Skeletal muscle cell (primary cell): ENCODE measurements around the gene POLDIP3.

ENCODE experiments used
- DNase-seq: peaks from one replicate; pipeline ENCODE4 v3.0.0-alpha.2; 2010; ENCODE audit warnings: low read depth
- H3K4me3 ChIP-seq: 2 replicates; pipeline ENCODE4 v1.5.1; 2011; ENCODE audit warnings: low read depth, mild to moderate bottlenecking, control low read depth, low read length, moderate library complexity

POLDIP3 gene, protein sequence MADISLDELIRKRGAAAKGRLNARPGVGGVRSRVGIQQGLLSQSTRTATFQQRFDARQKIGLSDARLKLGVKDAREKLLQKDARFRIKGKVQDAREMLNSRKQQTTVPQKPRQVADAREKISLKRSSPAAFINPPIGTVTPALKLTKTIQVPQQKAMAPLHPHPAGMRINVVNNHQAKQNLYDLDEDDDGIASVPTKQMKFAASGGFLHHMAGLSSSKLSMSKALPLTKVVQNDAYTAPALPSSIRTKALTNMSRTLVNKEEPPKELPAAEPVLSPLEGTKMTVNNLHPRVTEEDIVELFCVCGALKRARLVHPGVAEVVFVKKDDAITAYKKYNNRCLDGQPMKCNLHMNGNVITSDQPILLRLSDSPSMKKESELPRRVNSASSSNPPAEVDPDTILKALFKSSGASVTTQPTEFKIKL

DNA sequence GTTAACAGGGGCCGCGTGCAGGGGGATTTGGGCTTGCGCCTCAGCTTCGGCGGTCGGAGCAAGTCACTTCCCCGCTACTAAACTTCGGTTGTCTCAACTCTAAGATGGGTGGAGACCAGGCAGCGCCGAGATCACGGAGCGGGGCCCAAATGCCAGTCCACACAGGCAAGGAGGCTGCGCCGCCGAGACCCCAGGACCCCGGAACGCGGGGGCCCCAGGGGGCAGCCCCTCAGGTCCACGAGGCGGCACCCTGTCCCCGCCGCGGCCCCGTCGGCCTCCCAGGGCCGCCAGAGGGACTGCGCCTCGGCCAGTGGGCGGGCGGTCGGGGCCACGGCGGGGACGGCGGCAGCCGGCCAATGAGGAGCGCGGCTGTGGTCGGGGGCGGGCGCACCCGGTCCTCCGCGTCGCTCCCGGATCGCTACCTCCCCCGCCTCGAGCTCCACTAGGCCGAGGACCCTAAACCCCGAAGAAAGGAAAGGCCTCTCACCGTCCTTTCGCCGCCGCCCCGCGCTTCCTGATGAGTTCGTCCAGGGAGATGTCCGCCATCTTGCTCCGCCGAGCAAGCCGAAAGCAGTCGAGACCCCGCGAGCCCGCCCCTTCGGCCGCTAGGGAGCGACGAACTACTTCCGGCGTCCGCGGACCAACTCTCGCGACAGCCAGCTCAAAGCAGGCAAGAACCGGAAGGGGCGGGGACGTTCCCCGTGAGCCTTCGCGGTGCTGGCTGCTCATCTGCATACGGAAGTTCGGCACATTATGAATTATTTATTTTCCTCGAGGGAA lies at the start of gene POLDIP3:
POLDIP3 (minus strand) TSS at position 572 of the 780 bp plus-strand sequence; CDS start at position 546, 26 bp downstream.
- DNase-seq = peak; percentile 94
- H3K4me3 ChIP-seq = peak within 1 kb of the TSS; percentile 72

DNA sequence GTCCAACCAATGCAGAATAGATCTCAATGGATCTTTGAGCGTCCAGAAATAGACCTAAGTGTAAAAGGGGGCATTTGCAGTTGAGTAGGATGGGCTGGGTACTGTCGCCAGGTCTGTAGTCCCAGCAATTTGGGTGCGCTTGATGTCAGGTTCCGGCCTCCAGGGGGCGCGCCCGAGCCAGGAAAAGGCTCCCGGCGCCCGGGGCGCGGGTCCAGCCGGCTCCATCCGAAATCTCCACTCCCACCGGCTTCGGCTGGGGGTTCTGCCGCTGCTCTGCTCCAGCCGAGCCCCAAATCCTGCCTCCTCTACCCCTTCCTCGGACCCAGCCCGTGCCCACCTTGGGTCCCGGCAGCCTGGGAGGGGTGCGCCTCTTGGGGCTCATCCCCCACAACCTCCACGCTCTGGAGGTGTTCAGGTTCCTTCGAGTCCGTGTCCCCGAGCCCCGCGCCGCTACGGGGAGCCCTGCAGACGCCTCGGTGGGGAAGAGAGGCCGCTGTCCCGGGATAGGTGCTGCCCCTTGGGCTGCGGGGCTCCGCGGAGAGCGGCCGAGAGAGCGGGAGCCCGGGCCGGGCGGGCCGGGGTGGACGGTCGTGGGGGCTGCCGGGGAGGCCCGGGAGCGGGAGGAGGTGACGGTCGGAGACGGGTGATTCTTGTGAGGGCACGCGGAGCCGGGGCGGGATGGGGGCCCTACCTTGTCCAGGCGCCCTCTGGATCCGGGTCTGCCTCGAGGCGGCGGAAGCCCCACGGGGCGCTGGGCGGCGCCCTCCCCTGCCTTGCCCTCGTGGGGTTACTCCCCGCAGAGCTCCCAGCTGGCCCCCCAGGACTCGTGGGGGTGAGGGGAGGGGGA lies 47.5 kb upstream of the POLDIP3 start:
- DNase-seq = no peak
- peak overlapping the region; percentile 61 for H3K4me3 ChIP-seq

DNA sequence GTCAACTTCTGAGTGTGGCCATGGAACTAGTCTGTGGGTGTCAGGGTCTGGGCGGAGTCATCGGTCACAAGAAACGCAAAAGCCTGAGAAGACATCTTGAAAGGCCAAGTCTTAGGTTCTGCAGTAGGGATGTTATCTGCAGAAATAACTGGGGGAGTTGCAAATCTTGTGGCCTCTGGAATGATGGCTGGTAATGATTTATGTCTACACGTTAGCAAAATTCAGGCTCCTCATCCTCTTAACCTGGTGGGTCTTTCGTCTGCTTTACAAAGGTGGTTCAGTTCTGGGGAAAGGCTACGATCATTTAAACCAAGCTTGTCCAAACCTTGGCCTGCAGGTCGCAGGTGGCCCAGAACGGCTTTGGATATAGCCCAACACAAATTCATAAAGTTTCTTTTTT lies 41.9 kb upstream of the POLDIP3 start:
- no peak for DNase-seq
- H3K4me3 ChIP-seq = no peak overlapping the region

DNA sequence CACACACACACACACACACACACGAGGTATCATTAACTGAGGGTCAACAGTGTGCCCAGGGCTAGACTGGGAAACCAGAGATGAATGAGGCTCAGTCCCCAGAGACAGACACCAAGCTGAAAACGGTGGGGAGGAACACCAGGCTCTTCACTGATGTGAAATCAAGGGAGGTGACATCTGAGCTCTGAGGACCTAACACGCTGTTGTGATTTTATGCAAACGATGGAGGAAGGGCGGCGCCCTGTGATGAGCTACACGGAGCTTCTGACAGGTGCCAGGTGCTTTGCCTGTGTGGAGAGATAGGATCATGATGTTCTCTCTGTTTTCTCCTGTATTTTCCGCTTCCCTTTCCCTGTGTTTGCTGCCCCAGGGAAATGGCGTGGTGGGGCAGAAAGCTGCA lies 41.0 kb upstream of the POLDIP3 start:
- no peak overlapping the region for H3K4me3 ChIP-seq
- no peak for DNase-seq

DNA sequence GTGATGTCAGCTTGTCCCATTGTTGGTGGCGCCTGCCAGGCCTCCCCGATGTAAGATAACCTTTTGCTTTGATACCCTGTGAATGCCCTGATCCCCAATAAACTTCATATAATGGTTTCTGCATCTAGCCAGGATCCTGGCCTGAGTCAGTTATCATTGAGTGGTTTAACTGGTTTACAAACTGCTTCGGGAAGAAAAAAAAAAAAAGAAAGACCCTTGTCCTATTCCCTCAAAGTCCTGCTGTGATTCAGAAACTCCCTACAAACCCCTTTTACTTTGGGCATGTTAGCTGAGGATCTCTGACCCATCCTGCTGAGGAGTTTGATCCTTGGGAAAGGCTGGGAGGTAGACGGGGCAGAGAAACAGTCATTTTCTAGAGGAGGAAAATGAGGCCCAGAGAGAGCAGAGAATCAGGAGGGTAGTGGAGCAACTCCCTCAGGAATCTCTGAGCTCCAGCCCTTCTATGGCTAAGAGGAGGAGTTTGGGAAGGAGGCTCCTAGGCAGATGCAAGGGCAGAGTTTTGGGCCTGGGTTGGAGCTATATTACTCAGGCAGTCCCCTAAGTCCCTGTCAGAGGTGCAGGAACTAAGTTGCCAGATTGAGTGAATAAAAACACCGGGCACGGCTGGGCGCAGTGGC lies 39.9 kb upstream of the POLDIP3 start:
- H3K4me3 ChIP-seq = no peak overlapping the region

DNA sequence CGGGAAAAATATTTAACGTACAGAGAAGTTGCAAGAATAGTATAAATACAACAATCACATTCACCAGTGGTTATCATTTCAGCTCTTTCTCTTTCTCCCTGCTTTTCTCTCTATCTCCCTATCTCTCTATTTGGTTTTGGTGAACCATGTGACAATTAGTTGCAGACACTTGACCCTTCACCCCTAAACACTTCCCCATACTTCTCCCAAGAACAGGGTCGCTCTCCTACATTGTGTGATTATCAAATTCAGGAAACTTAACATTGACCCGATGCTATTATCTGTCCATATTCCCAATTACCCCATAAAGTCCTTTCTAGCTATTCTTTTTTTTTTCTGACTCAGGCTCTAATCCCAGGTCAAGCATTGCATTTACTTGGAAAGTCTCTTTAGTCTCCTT lies 39.3 kb upstream of the POLDIP3 start:
- DNase-seq = no peak
- H3K4me3 ChIP-seq = no peak overlapping the region

More for the DNA sequence above, 39.9 kb upstream of the POLDIP3 start:
- no peak for DNase-seq

DNA sequence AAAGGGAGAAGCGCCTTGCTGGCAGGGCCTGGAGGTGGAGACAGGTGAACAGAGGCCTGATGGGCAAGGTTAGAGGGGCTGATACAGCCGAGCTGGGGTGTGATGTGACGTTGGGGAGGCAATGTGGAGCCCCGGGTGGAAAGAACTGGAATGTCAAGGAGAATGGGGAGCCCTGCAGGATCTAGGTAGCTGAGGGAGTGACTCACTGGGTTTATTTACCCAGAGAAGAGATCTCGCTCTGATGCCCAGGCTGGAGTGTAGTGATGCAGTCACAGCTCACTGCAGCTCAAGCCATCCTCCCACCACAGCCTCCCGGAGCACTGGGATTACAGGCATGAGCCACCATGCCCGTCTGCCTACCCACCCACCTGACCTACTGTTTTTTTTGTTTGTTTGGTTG lies 36.5 kb upstream of the POLDIP3 start:
- DNase-seq = no peak
- H3K4me3 ChIP-seq = no peak overlapping the region

DNA sequence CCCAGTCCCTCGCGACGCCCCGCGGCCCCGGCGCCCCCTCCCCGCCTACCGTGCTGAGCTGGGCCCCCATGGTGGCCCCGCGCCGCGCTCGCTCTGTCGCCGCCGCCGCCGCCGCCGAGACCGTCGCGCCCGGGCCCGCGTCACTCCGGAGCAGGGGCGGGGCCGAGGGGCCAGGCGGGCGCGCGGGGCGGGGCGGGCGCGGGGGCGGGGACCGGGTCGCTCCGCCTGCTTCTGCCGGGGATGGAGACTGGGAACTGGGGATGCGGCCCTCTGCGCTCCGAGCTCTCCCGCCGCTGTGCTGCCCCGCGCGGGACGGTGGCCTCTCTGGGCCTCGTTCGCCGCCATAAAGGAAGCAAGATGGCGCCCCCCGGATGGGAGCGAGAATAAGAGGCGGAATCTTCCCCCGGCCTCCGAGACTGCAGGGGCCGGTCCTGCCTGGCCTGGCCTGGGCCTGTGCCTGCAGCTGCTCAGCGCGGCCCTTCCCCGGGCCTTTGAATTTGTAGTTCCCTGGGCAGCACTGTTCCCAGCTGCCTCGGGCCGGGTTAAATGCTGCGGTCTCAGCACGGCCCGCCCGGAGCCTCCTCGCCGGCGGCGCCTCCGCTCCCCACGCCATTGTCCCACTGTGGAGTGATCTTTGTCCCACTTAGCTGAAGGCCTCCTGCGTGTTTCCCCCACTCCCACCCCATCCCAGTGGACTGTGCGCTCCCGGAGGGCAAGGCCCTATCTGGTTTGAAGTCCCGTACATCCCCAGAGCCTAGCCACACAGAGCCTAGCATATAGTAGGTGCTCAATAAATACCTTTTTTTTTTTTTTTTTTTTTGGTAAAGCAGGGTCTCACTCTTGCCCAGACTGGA lies 34.8 kb upstream of the POLDIP3 start, which contains the start of gene CYB5R3:
CYB5R3 (minus strand) TSS at position 147 of the 854 bp plus-strand sequence; CDS start at position 70, 77 bp downstream.
- H3K4me3 ChIP-seq = peak within 1 kb of the TSS; percentile 95

DNA sequence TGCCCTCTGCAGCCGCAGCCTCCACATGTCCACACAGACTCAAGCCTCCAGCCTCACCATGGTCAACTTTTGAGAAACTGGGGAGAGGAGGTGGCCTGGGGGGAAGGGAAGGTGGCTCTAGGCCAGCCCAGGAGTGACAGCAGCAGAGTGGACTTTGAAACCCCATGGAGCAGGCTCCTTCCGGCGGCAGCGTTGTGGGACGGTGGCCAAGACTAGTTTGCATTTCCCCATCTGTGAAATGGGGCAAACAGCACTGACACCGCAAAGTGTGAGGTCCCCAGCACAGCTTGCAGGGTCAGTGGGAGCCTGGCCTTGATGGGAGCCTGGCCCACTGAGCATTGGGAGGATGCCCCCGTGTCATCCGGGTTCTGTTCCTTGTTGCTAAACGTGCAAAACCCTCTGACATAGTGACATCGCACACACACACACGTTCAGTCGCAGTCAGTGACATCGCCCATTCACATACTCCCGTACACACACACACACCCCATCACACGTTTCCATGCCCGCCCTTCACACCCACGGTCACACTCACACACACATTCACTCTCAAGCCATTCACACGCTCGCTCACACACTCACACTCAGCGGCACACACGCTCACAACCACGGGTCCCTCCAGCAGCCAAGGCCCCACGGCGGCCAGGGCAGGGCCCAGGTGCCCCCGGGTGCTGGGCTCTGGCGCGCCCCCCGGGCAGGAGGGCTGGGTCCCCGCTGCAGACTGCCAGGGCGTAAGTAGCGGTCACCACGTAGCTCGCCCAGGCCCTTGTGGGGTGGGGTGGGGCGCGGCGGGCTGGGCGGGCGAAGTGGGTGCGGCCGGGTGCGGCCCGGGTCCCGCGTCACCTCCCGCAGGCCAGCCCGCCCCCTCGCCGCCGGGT lies 33.9 kb upstream of the POLDIP3 start:
- DNase-seq = no peak
- peak overlapping the region; percentile 95 for H3K4me3 ChIP-seq

More for the DNA sequence above, 34.8 kb upstream of the POLDIP3 start, which contains the start of gene CYB5R3:
- peak; percentile 48 for DNase-seq

DNA sequence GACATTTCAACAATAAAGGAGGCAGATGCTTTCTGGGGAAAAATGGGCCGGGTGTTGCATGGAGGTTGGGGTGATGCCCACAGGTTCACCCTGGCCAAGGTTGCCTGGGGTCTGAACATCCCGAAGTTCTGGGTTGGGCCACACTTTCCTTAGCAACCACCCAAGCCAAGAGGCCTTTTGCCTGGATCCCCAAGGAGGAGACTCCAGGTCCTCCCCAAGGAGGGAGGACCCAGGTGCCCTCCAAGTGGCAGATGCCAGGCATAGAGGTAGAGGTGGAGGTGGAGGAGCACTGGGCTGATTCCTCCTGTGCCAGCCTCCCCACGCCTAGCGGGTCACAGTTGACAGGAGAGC lies 33.3 kb upstream of the POLDIP3 start:
- peak overlapping the region; percentile 95 for H3K4me3 ChIP-seq
- DNase-seq = no peak

DNA sequence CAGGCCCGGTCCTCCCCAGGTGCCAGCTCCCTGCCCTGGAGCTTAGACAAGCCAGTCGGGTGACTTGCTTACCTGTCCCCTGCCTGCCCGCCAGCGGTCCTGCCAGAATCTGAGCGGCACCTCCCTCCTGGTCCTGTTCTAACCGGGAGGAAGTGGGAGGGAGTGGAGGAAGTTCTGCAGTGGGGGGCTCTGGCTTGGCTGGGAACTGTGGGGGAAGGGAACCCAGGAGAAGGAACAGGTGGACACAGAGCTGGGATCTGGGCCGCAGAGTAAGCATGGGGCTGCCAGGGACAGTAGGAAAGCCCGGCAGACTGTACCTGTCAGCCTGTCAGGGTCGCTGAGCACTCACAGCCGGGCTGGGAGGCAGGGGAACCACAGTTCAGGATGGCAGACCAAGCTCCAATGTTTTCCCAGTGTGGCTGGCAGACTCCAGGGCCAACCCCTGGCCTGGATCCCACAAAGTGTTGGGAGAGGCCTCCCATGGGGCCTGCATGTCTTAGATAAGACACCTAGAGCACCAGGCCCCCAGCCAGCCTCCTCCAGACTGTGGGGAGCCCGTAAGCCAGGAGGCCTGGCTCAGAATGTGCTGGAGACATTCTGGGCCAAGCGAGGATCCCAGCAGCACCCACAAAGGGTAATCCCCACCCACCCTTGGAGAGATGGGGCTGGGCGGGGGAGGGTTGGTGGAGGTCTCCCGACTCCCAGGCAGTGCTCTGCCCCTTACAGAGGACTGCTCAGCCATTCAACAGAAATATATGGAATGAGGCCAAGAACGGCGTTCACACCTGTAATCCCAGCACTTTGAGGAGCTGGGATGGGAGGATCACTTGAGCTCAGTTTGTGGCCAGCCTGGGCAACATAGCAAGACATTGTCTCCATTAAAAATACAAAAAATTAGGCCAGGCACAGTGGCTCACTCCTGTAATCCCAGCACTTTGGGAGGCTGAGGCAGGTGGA lies 32.2 kb upstream of the POLDIP3 start:
- DNase-seq = no peak
- no peak overlapping the region for H3K4me3 ChIP-seq

DNA sequence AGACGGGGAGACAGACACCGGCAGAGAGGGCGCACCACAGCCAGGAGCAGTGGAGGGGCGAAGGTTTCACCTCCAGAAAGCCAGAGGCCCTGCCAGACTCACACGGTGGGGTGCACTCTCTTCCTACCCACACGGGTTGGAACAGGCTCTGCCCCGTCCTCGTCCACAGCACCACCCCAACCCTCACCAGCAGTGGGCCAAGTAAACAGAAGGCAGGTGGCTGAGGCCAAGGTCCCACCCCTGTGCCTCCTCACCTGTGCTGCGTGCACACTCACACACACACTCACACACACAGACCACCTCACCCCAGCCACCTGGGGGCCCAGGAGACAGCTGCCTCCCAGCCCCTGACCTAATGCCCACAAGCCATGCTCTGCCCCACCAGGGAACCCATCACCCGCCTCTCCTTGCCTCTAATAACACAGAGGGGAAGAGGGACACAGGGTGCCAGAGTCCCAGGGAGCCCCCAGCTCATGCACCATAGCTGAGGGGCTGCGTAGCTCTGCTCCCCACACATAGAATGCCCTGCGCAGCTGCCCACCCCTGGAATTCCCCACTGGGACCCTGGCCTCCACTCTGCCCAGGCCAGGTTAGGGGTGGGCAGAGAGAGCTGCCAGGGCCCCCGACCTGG lies 31.4 kb upstream of the POLDIP3 start:
- DNase-seq = no peak
- H3K4me3 ChIP-seq = no peak overlapping the region

DNA sequence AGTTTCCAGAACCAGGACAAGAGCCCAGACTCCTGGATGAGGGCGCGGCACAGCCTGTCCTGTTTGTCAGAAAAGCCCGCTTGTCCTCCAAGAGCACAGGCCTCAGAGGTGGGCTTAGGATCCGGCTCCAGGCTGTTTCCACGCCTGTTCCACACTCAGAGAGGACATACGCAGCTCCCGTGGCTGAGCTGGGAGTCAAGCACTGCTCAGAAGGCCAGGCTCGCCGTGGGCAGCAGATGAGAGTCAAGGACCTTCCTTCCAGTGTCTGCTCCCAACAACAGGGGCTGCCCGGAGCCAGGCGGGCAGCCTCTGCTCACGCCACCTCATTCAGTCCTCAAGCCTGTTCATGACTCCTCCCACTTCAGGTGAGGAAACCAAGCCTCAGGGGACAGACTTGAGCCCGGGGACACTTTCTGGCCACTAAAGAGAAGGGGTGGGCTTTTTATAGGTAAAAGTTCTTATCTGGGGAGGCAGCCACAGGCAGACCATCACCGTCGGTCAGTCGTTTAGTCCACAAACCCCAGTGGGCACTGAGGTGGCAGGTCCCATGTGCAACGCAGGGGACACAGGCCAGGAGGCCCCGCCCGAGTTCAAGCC lies 30.8 kb upstream of the POLDIP3 start:
- H3K4me3 ChIP-seq = no peak overlapping the region
- no peak for DNase-seq

DNA sequence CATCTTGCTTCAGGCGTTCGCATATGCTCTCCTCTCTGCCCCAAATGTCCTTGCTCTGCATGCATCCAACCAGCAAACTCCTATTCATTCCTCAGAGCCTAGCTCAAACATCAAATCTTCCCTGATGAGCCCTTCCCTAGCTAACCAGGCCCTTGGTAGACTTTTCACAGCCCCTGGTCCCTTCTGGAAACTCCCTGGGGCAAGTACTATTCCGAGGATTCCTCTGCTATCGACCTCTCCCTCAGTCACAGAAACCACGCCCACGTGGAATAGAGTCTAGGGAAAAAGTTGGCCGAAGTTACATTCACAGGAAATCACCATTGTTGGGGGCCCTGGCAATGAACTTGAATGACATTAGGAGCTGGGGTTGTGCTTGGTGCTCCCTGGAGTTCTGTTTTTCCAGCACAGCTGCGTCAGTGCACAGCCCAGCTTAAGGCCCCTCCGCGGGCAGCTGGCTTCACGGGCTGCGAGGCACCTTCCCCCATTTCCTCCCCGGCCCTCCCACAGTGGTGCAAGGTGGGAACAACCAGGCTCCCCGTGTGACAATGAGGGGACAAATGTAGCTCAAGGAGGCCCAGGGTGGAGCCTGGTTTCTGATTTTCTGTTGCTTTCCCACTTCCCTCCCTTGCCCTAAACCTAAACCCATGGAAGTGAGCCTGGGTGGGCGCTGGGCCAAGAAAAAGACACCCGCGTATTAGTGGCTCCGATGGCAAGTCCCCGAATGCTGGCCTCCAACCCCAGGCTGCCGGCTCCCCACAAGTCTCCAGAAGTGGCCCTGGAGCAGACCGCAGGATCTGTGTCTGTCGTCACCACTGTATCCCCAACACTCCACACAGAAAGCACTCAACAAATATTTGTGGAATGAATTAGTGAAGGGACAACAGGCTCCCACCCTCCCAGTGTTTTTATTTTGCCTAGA lies 30.0 kb upstream of the POLDIP3 start:
- peak overlapping the region; percentile 5 for H3K4me3 ChIP-seq
- no peak for DNase-seq
